A673 (cell line): Measurements from ENCODE around the gene RAB4A.

Experiments used
- CTCF ChIP-seq: fragments of 300-800, 200-600 bp; sonication (generic); conservative IDR thresholded peaks from 2 replicates; pipeline ENCODE4 v1.5.1; 2017; ENCODE audit warnings: low read depth, mild to moderate bottlenecking, antibody characterized with exemption, low read length, moderate library complexity, mixed read lengths
- EZH2 ChIP-seq: fragments of 200-600 bp; sonication (generic); IDR thresholded peaks from 2 replicates; pipeline ENCODE4 v1.6.1; 2017; ENCODE audit warnings: borderline replicate concordance, low read depth, mild to moderate bottlenecking, mixed read lengths, antibody characterized with exemption, low read length; ENCODE audit not compliant: poor library complexity, severe bottlenecking

- TF ChIP-seq EZH2 = no peak
- no peak for TF ChIP-seq CTCF
These were observed 9.3 kb downstream of the RAB4A start for GRCh38 chr1:229280037-229280828.
